Right ventricle myocardium inferior (tissue), 1 donor: ENCODE data around the gene NEK10. TPM values are rescaled to one million over a fixed set of nuclear protein-coding genes. Genes with fewer than 3 reads are reported as not detected.

Source experiments
- ATAC-seq: fragments of 200-7000 bp; cut with Tn5 transposase; one replicate; pipeline ENCODE4 v1.9.1; 2020; ENCODE audit warnings: mild to moderate bottlenecking, moderate library complexity
- DNase-seq: peaks from one replicate; pipeline ENCODE4 v3.0.0; 2021; ENCODE audit errors: missing footprints
- intact Hi-C: fragments of 100-400 bp; cut with DNase I; formaldehyde crosslinking; loops from one replicate; pipeline ENCODE4 v1.11.0; 2022
- total RNA-seq: library from RNA; stranded (reverse); fragmentation: NEBNext Ultra II Directional; extraction: Animal tissue kit (Norgen Biotek cat#: 25700); gene quantifications from one replicate; pipeline ENCODE4 v1.2.1, GENCODE V29; 2021
- donor health status: DM: no; HTN: yes; CAD: no; lungs with severe emphysema.

The NEK10 gene
- total RNA-seq, 1 donor from 2014 or later, result 9.8 TPM

DNA sequence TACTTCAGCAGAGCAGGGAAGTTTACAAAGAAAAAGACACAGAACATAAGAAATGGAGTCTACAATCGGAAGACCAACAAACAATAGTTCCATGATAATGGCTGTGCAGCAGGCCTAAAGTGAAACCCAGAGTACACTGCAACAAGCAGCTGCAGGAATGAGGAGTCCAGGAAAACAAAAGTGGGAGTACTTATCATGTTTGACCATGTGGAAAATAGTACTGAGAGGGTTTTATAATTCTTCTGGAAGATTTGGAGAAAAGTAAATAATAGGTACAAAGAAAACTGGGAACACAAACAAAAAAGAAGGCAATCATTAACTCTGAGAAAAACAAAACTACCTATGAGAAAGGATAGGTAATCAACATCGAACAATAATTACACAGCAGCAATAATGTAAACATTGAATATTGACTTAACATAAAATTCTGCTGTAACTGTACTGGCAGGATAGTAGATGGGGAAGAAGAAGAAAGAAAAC, 87.5 kb downstream of the NEK10 start:
- intact Hi-C loops, result no loop called here
- ATAC-seq (no peak), DNase-seq (no peak)

DNA sequence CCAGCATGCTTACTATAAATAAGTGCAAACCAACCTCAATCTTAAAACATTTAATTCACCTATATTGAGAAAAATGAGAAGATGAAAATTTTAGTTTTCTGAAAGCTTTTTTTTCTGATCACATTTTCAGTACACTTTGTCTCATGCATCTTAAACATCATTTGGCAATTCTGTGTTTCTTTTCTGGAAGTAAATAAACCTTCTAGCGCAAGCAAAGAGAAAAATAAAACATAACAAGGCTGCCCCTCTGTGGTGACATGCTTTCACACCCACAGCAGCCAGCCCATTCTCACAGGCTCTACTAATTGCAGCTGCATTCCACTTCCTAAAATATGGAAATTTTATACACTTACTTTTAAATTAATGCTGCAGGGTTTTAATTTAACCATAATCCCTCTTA, 90.1 kb downstream of the NEK10 start:
- DNase-seq, result no peak
- intact Hi-C loops, result loop anchor here (2.0 kb wide), 1 partner anchor 144 kb away; no protein-coding TSS in a partner anchor
- peak; percentile 44 for ATAC-seq

DNA sequence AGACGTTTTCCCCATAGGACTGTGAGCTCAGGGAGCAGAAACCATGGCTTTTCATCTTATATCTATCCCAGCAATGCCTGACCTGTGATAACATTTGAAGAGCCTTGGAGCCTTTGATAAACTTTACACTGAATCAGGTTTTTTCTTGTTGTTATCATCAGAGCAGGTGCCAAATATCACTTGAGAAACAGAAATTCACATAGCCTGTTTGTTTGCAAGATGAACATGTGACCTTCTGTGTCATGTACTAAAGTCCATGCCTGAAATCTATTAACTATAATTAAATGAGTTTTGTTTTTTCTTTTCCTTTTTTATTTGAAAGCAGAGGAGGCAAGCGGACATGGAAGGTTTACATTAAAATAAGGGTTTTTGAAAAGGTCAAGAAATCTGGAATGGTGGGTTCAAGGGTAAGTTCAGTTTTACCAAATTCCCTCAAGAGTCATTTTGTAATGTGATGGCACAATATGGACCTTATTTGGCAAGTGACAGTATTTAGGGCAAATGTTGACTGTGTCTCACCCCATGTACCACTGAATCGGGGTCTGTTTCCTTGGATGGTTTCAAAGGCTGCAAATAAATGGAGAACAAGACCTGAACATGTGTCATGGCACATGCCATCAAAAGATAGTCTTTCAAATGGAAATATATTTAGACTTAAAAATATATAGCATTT, 90.7 kb downstream of the NEK10 start:
- ATAC-seq (no peak), DNase-seq (no peak)
- intact Hi-C loops, result loop anchor here (2.0 kb wide), 1 partner anchor 144 kb away; no protein-coding TSS in a partner anchor

DNA sequence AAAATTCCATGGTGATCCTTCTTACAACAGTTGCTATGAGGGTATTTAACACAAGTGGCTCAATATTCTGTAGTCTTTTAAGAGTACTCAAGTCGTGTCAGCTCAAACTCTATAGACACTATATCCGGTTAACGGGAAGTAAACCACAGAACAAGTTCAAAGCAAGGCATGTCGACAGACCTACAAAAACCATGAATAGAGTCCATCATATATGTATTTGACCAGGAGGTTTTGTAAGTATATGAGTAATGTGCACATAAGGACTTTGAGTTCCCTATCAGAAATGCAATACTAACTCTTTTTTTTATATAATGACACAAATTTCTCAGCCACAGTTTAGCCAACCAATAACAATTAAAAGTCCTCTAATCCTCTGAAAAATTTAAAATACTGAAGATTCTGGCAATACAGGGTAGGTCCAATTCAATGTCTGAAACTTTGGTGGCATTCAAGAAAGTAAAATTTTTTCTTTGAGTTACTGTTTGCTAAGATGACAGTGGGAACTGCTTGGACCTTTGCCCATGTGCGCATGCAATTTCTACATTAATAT, 93.7 kb downstream of the NEK10 start:
- intact Hi-C loops, result no loop called here
- DNase-seq (no peak), ATAC-seq (no peak)

DNA sequence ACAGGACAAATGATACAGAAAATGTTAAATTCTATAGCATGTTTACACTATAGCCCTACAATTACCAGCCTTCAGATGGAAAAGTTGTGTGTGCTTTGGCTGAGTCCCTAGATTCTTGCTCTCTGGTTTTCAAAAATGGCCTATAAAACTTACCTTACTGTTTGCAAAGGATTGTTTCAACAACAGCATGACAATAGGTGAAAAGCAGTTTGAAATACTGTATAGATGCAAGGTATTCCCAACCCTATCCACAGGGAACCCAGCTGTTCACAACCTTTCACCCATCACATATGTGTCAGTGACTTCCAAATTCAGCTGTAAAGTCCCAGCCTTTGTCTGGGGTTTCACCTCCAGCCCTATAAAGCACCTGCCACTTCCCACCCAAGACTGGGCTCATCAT, 97.3 kb downstream of the NEK10 start:
- ATAC-seq, result no peak
- intact Hi-C loops, result no loop called here

DNA sequence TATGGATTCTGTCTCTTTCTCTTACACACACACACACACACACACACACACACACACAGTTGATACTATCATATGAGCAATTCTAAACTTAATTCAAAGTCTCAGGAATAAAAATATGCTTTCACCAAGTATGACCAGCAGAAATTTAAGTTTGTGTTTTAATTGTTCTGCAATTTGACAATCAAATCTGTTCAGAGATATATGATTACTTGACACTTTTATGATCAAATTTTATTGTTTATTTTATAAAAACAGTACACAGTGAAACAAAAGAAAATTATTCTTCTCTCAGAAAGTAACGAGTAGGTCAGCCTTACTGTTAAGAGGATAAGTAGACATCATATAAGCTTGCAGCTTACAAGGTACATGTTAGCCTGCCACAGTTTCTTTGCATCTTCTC, 114.3 kb downstream of the NEK10 start:
- no peak for DNase-seq
- intact Hi-C loops, result loop anchor here (5.0 kb wide), 1 partner anchor 123 kb away; no protein-coding TSS in a partner anchor
- no peak for ATAC-seq

More for the DNA sequence above, 97.3 kb downstream of the NEK10 start:
- DNase-seq, result no peak

DNA sequence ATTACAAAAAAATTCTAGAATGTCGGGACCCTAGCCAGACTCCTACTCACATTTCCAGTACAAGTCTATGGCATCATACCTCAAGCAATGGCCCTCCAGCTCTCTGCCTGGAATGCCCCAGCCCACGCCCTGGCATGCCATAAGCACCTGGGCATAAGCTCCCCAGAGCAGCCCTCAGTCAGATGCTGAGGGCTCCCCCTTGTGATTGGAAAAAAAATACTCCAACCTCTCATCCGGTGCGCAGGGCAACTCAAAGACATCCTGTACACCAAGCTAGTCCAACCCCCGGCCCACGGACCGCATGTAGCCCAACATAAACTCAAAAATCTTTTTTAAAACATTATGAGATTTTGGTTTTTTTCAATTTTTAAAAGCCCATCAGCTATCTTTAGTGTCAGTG, 115.4 kb downstream of the NEK10 start:
- no peak for DNase-seq
- intact Hi-C loops, result loop anchor here (5.0 kb wide), 1 partner anchor 122 kb away; no protein-coding TSS in a partner anchor
- peak; percentile 64 for ATAC-seq

DNA sequence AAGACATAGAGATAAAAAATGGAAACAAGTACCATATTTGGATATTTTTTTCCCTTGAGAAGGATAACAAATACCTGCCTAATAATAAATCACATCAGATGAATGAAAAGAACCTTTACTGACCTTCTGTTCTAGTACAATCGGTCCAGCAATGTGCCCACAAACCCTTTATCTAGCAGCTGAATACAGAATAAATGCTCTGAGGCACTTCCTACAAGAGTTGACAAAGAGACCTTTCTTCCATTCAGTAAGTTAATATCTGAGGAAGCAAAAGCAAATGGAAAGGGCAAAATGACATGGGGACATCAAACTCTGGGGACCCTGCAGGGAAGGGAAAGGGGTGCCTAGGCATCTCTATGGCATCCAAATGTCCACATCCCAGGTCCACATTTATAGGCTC, 115.8 kb downstream of the NEK10 start:
- DNase-seq, result no peak
- intact Hi-C loops, result loop anchor here (5.0 kb wide), 1 partner anchor 121 kb away; no protein-coding TSS in a partner anchor
- ATAC-seq, result no peak

DNA sequence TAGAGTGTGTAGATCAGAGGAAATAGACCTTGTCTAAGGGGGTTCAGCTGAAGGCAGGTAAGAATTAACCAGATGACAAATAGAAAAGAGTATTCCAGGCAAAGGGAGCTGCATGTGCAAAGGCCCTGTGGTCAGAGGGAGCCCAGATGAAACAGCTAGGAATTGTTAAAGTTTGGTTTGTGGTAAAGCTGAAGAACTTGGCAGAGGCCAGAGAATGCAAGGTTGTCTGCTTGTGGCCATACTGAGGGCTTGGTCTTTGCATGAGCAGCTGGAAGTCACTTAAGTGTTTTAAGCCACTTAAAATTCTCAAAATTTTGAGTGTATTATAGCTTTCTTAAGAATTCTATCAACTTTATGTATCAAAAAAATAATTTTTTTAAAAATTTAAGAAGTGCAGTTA, 116.5 kb downstream of the NEK10 start:
- intact Hi-C loops, result loop anchor here (5.0 kb wide), 1 partner anchor 120 kb away; no protein-coding TSS in a partner anchor
- no peak for DNase-seq
- no peak for ATAC-seq

DNA sequence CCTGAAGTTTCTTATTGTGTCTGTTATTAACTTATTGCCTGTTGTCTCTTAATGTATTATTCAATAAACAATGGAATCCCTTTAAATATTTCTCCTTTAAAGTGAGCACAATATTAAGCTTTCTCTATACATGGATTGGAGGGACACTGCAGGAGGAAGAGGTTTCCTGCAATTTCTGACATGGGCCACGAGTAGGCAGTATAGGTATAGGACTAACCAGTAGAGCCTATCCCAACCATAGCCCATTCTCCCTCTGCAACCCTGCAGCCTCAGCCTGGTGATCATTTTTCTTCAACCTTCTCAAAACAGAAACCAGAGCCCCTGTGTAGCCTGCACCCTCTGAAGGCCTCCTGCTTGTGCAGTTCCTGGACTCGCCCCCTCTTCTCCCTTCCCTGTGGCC, 124.8 kb downstream of the NEK10 start:
- intact Hi-C loops, result no loop called here
- no peak for DNase-seq
- ATAC-seq, result no peak

DNA sequence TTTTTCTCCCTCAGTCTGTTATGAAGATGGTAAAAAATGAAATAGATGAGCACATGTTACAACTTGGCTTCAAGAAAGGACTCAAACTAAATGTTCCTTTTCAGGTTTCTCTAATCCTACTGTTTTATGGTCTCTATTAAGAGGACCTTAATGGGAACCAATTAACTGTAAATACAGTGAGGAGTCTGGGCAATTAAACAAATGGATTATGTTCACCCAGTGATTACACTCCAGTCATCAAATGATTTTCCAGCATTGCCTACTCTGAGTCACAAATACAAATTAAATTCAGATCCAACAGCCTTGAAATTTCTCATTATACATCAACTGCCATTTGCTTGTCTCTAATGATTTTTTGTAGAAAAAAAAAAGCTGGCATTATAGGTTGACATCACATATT, 129.2 kb downstream of the NEK10 start:
- DNase-seq (no peak), ATAC-seq (no peak)
- intact Hi-C loops, result no loop called here

DNA sequence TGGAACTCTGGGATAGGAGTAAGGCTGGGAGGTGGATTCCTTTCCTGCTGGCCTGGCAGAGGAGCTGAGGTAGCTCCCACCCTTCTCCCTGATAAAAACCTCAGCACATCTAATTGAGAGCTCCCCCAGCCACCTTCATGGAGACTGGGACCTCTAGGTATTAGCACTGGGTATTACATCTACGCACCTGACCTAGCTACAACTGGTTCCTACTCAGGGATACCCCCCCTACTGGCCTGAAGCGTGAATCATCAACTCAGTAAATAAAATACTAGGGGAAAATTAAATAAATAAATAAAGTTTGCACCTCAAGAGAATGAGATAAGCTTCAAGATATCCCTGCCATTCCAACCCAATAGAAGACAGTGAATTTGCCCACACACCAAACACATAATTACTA, 140.4 kb downstream of the NEK10 start:
- intact Hi-C loops, result no loop called here
- no peak for ATAC-seq
- no peak for DNase-seq

DNA sequence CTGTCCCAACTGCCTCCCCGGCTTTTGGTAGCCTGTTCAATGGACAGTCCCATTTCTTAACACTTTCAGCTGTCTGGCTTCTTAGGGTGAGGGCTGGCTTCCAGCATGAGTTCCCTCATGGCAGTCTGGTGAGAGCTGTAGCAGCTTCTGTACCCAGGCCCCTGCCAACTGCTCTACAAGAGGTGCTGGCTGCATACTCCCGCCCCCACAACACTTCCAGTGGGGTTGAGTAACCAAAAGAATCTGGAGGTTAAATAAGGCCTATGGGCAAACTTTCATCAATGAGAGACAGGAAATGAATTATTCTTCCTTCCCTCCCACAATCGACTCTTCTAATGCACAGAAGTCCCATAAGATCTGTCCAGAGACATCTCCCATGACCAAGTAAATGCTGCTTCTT, 145.0 kb downstream of the NEK10 start:
- DNase-seq, result peak; percentile 79
- peak; percentile 97 for ATAC-seq
- intact Hi-C loops, result no loop called here

DNA sequence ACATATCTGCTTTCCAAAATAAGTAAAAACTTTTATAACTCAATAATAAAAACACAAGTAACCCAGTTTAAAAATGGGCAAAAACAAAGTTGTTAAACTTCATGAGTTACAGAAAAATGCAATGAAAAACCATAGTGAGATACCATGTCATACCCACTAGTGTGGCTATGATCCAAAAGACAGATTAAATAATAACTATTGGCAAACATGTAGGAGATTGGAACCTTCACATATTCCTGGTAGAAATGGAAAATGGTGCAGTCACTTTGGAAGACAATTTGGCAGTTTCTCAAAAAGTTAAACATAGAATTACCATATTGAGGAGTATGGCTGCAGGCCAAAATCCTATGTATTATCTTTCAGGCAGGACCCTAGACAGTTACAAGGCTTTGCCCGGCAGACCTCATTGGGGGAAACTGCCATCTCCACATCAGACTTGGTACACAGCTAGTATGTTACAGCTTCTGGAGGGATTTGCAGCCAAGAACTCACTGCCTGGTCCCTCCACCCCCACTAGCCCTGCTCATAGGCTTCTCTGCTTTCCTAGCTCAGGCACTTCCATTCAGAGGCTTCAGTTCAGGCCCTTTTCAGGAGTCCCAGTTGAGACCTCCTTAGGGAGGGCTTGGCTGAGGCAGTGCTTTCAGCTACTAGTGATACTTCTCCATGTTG, 147.8 kb downstream of the NEK10 start:
- intact Hi-C loops, result no loop called here
- DNase-seq (no peak), ATAC-seq (no peak)

DNA sequence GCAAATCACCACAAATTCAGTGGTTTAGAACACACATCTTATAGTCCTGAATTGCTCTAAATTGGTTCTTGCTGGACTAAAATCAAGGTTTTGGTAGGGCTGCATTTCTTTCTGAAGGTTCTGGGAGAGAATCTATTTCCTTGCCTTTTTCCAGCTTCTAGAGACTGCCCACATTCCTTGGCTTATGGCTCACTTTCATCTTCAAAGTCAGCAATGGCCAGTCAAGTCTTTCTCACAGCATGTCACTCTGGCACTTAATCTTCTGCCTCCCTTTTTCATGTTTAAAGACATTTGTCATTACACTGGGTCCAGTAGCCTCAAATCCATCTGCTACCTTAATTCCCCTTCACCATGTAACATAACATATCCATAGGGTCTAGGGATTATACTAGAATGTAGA, 149.0 kb downstream of the NEK10 start:
- ATAC-seq, result no peak
- no peak for DNase-seq
- intact Hi-C loops, result no loop called here

DNA sequence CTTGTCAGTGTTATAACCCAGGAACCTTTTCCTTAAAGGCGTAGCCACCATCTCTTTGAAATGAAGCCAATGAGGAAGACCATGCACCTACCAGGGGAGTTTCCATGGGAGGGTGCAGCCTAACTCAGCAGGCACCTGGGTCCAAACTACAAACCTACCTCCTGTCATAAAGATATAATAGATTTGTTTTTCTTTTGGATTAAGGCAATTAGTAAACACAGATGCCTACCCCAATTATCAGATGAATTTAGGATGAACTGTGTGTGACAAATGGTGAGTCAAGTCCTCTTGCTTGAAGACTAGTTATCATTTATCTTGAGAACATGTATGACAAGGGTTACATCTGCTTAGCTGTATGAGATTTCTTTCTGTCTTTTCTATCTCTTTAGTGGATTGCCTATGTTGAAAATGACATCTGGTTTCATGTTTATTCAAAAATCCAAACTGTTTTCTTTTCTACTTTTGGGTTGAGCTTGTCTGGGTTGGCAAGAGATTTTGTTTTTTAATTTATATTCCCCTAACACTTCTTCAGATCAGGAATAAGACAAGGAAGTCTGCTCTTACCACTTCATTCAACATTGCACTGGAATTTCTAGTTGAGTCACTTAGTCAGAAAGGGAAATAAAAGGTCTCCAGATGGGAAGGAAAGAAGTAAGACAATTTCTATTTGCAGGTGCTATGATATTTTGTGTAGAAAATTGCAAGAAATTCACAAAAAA, 149.9 kb downstream of the NEK10 start:
- DNase-seq, result no peak
- no peak for ATAC-seq
- intact Hi-C loops, result no loop called here

DNA sequence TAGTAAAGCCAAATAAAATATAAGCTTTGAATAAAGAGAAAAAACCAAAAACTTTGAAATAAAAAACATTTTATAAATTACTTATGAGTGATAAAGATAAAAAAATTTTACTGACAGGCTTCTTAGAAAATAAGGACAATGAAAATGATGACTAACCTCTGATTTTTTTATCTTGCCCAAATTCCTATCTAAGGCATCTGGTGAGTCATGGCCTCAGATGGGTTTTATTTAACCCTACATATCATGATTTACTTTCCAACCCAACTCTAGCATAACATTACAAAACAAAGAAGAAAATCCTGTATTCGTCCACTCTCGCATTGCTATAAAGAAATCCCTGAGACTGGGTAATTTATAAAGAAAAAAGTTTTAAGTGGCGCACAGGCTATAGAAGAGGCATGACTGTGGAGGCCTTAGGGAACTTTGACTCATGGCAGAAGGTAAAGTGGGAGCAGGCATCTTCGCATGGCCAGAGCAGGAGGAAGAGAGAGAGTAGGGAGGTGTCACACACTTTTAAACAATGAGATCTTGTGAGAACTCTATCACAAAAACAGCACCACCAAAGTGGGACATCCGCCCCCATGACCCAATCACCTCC, 152.1 kb downstream of the NEK10 start:
- no peak for DNase-seq
- intact Hi-C loops, result no loop called here
- no peak for ATAC-seq

DNA sequence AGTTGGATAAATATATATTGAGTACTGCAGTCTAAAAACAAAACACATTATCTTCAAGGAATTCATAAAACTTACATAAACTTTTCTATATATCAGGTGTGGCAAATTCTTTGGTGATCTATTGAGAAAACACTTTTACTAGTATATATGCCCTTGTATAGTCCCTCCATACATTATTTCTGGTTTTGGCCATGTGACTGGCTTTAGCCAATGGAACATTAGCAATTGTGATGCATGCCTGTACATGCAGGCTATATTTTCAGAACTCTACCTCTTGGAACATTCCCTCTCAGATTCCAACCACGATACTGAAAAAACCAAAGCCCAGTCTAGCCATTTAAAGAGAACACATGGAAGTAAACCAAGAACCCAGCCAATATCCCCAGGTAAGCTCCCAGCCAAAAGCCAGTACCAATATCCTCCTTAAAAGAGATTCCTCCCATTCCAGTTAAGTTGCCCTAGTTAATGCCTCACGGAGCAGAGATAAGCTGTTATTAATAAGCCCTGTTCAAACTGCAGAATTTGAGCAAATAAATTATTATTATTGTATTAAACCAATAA, 152.8 kb downstream of the NEK10 start:
- intact Hi-C loops, result no loop called here
- ATAC-seq (no peak), DNase-seq (no peak)

DNA sequence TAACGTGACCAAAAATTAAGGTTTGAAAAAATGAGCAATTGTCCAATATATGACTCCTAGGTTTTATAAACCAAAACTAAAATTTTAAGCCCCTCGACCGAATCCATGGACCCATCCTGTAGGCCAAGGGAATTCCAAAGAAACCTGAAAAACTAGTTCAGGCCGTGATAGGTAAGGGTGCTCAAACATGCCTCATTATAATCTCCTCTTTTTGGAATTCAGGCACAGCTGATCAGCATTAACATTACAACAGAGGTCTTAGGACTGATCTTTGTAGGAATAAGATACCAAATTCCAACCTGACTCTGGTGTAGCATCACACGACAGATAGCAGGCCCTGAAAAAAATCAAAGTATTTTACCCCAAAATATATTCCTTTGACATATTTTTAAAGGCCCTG, 155.7 kb downstream of the NEK10 start:
- ATAC-seq (no peak), DNase-seq (no peak)
- intact Hi-C loops, result no loop called here
